Right lobe of liver (tissue), 6 donors: ENCODE results near the gene CHRDL1. TPM values are rescaled to one million over a fixed set of nuclear protein-coding genes. Genes with fewer than 3 reads are reported as not detected.
A peak's percentile ranks its signal among the peaks of the same experiment; 100 is the strongest.

Experiments used
- ATAC-seq, 4 donors: fragments of 200-7000 bp; cut with Tn5 transposase; one replicate each; pipeline ENCODE4 v1.9.1; 2020; ENCODE audit warnings: mild to moderate bottlenecking in 4 of 4, moderate library complexity in 4 of 4
- DNase-seq, 3 donors: peaks; one replicate each; pipeline ENCODE4 v3.0.0-alpha.2; 2020
- H3K27ac ChIP-seq, 3 donors: fragments of 200-600 bp; one replicate each; pipeline ENCODE4 v1.8.0; 2022
- H3K27me3 ChIP-seq, 2 donors: fragments of 200-600 bp; one replicate each; pipeline ENCODE4 v1.8.0; 2022
- H3K36me3 ChIP-seq, 4 donors: fragments of 200-600 bp; sonication (generic) in 1 of 4; one replicate each; pipeline versions ENCODE4 v1.5.1 to v1.8.0; 2017 to 2022; ENCODE audit warnings: control low read depth in 1 of 4
- H3K4me1 ChIP-seq, 4 donors: fragments of 200-600 bp; sonication (generic) in 1 of 4; one replicate each; pipeline versions ENCODE4 v1.5.1 to v1.8.0; 2017 to 2022; ENCODE audit warnings: control low read depth in 1 of 4
- H3K4me3 ChIP-seq, 3 donors: fragments of 200-600 bp; one replicate each; pipeline ENCODE4 v1.8.0; 2022
- H3K9me3 ChIP-seq, 4 donors: fragments of 200-600 bp; sonication (generic) in 1 of 4; one replicate each; pipeline versions ENCODE4 v1.5.1 to v1.8.0; 2017 to 2022; ENCODE audit warnings: control low read depth in 1 of 4
- CTCF ChIP-seq, 4 donors: fragments of 200-600 bp in 3 of 4; fragments of 450-650 bp in 1 of 4; IDR thresholded peaks; one replicate each; pipeline versions ENCODE4 v1.5.1 to v1.8.0; 2016 to 2022; ENCODE audit warnings: antibody characterized with exemption in 4 of 4, mild to moderate bottlenecking in 2 of 4
- POLR2A ChIP-seq: fragments of 450-650 bp; IDR thresholded peaks from one replicate; pipeline ENCODE4 v1.6.1; 2017; ENCODE audit warnings: antibody characterized with exemption, mild to moderate bottlenecking
- WGBS: methylation state at CpG from one replicate; pipeline ENCODE4 v1.1.6; 2018; ENCODE audit warnings: low coverage, low lambda C conversion rate; ENCODE audit not compliant: insufficient coverage; ENCODE audit errors: missing lambda C conversion rate; 5-methylcytosine and 5-hydroxymethylcytosine counted together
- intact Hi-C, 2 donors: fragments of 100-400 bp; cut with DNase I; formaldehyde crosslinking; loops; one replicate each; pipeline versions ENCODE4 v1.11.2 to v1.14.1; 2022
- long read RNA-seq: library from polyadenylated mRNA; unstranded; transcript quantifications from one replicate; pipeline ENCODE4 v2.0.0, GENCODE V29; 2019
- total RNA-seq, 6 experiments: library from RNA; depleted of rRNA in 2 of 6; stranded (reverse); fragments of >200 nt in 2 of 6; fragmentation: NEBNext Ultra II Directional in 3 of 6; extraction: Animal tissue kit (Norgen Biotek cat#: 25700) in 3 of 6; gene quantifications; one replicate each; pipeline versions ENCODE4 v1.1.0 to v1.2.4, GENCODE V29; 2016 to 2023
- donor health status: DM: no; HTN: yes; CAD: no.
- donor health status: DM: no; HTN: no; CAD: no.
- donor health status: DM: no; HTN: no; CAD: no.
- donor health status: DM: no; HTN: yes; CAD: no.
- donor health status: DM: no; HTN: yes; CAD: no.

Gene CHRDL1
- total RNA-seq: under 1 TPM; 0.05 to 0.56 (median 0.21) TPM
- long read RNA-seq: 0 reads

- no peaks in the 10 kb centered on the region for H3K4me1 ChIP-seq
- peak within 1 kb of the TSS in 2 of 3 donors; percentile 4 to 20 for H3K4me3 ChIP-seq
- no peaks in the 10 kb centered on the region for H3K36me3 ChIP-seq
- no peaks in the 10 kb centered on the region for H3K27me3 ChIP-seq
- WGBS: 26% methylated on average over 14 of the region's 60 CpGs
- TF ChIP-seq POLR2A: no peak
- no peak for TF ChIP-seq CTCF (IDR thresholded peaks at IDR 0.05)
- H3K27ac ChIP-seq: no peak within 1 kb of the TSS
- intact Hi-C loops: no loop called here
- DNase-seq (peak; percentile 33 to 53 (median 37)), ATAC-seq (peak in 3 of 4 donors; percentile 47 to 60 (median 55))
- no peaks in the 10 kb centered on the region for H3K9me3 ChIP-seq
Measured at GRCh38 chrX:110795645-110796406, at the start of gene CHRDL1. TSS of gene CHRDL1 (minus strand) at chrX:110795817. CDS start at chrX:110792181, 3,636 bp downstream.

- ATAC-seq (peak in 1 of 4 donors; percentile 18), DNase-seq (no peak)
- intact Hi-C loops: no loop called here
- Histone ChIP-seq H3K36me3 (no peaks in the 10 kb centered on the region), H3K4me3 (no peak overlapping the region), H3K27me3 (peaks cover 0 to 4% of the 10 kb centered on the region in 2 donors), H3K27ac (no peak overlapping the region), H3K9me3 (no peaks in the 10 kb centered on the region), H3K4me1 (no peaks in the 10 kb centered on the region)
- no CpG with 5 or more reads among the region's 1 CpG for WGBS
- TF ChIP-seq CTCF (IDR thresholded peaks at IDR 0.05): peak in 3 of 4 donors; percentile 13 to 34 (median 14)
- TF ChIP-seq POLR2A: no peak
Measured at GRCh38 chrX:110836982-110837381, 41.4 kb upstream of the CHRDL1 start.

GRCh38 chrX:110836451-110836850 lies 40.8 kb upstream of the CHRDL1 start:
- no peak for DNase-seq
- H3K27ac ChIP-seq: no peak overlapping the region
- no peaks in the 10 kb centered on the region for H3K36me3 ChIP-seq
- H3K4me1 ChIP-seq: no peaks in the 10 kb centered on the region
- intact Hi-C loops: no loop called here
- H3K9me3 ChIP-seq: no peaks in the 10 kb centered on the region
- no peak overlapping the region for H3K4me3 ChIP-seq
- ATAC-seq: no peak
- TF ChIP-seq POLR2A: no peak
- no peak for TF ChIP-seq CTCF (IDR thresholded peaks at IDR 0.05)
- H3K27me3 ChIP-seq: peaks cover 0 to 4% of the 10 kb centered on the region in 2 donors

- Histone ChIP-seq H3K4me3 (no peak overlapping the region), H3K4me1 (no peaks in the 10 kb centered on the region), H3K36me3 (no peaks in the 10 kb centered on the region), H3K27me3 (peaks cover 0 to 4% of the 10 kb centered on the region in 2 donors), H3K9me3 (no peaks in the 10 kb centered on the region), H3K27ac (no peak overlapping the region)
- intact Hi-C loops: no loop called here
- WGBS: 59% methylated on average over 1 of the region's 1 CpG
- ATAC-seq: no peak
- no peak for DNase-seq
- TF ChIP-seq POLR2A: no peak
- no peak for TF ChIP-seq CTCF (IDR thresholded peaks at IDR 0.05)
Measured at GRCh38 chrX:110836001-110836400, 40.4 kb upstream of the CHRDL1 start.
